GM04503 (cell line): ENCODE data around the gene SUN3.
A peak's percentile ranks its signal among the peaks of the same experiment; 100 is the strongest.
"Not testable (repeated sequence)": the region's sequence is repeated elsewhere in the genome, so short reads cannot be mapped to it uniquely, and the experiment has no call there.

ENCODE experiments used
- DNase-seq: peaks from one replicate; pipeline ENCODE4 v3.0.0-alpha.2; 2012; ENCODE audit warnings: low read depth

The SUN3 gene

DNA sequence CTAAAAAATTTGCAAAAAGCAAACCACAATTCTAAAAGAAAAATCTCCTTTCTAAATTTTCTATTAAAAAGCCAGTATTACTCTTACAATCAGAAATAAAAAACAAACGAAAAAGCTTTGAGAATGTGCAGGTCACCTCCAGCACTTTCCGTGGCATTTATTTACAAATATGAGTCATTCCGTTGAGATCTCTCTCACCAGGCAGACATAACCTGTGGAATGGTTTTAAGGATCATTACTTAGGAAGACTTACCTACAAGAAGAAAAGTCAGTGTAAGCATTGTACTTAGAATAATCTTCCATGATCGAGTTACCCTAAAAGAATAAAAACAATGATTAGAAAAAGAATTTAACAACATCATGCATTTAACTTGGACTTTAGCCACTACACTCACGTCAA lies 3.3 kb downstream of the SUN3 start:
- no peak for DNase-seq

DNA sequence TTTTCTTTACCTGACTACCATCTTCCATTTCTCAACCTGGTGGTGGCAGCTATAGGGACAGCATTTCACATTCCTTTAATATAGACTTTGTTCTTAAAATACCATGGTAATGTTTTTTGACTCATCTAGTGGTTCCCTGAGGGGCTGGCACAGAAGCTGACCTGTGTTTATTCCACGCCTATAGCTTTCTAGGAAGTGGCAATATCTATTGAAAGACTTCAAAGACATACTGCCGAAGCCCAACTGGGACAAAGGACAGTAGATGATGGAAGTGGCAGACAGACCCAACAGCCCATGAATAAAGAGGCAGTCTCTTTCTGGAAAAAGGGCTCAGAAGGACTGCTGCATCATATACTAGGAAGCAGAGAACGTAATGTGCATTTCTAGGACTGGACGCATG lies 11.2 kb downstream of the SUN3 start:
- no peak for DNase-seq

GRCh38 chr7:48016641-48017040 lies 12.3 kb downstream of the SUN3 start:
- DNase-seq = no peak

- no peak for DNase-seq
Measured at GRCh38 chr7:48011951-48012350, 17.0 kb downstream of the SUN3 start.

- no peak for DNase-seq
Measured at GRCh38 chr7:48011323-48011722, 17.6 kb downstream of the SUN3 start.

DNA sequence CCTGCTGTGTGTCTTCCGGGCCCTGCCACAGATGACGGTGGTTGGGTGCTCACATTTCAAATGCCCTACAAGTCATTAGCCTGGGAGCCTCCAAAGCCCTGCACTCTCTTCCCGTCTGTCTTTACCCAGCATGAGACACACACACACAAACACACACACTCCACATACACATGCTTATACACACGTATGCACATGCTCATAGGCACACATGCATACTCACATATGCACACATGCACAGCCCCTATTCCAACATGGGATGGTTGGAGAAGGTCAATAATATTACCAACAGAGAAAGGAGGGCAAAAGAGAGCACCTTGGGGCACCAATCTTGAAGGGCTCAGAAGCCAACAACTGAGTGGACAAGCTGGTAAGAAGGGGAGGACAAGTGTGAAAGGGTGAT lies 19.0 kb downstream of the SUN3 start:
- no peak for DNase-seq

DNA sequence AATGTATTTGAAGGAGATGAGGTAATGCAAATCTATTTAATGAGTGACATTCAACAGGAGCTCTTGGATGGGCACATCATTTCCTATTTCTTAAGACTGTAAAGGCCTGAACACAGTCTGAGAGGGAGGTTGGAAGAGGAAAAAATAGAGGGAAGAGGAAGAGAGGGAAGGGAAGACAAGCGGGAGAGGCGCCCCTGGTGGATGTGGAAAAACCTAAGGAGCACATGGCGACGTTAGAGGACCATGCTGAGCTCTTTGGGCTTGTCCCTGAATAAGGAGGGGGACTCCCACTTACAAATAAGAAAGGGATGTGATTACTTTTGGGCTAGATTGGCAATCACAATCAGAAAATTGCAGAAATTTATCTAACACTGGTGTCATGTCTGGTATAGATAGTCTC lies 19.6 kb downstream of the SUN3 start:
- DNase-seq = no peak

GRCh38 chr7:48006866-48007265 lies 22.0 kb downstream of the SUN3 start:
- DNase-seq = no peak

- DNase-seq = no peak
Measured at GRCh38 chr7:48004638-48005037, 24.3 kb downstream of the SUN3 start.

- no peak for DNase-seq
Measured at GRCh38 chr7:48004032-48004431, 24.9 kb downstream of the SUN3 start.

- DNase-seq = not testable (repeated sequence)
Measured at GRCh38 chr7:48000164-48000563, 28.7 kb downstream of the SUN3 start.

GRCh38 chr7:47999413-47999812 lies 29.5 kb downstream of the SUN3 start:
- DNase-seq = no peak

DNA sequence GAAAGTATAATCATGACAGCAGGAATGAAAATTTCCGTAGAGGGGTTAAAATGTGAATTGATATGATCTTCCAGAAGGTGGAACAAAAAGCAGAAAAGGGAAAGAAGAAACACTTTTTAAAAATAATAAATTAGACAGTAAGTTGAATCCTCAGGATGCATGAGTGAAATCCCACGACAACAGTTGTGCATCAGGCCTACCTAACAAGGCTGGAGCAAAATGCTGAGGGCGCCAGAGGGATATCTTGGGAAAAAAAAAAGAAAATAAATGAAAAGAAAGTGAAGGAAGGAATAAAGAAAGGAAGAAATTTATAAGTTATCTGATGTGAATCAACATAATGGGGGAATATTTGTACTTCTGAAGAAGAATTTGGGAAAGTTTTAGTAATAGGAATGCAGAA lies 36.5 kb downstream of the SUN3 start:
- DNase-seq = no peak

DNA sequence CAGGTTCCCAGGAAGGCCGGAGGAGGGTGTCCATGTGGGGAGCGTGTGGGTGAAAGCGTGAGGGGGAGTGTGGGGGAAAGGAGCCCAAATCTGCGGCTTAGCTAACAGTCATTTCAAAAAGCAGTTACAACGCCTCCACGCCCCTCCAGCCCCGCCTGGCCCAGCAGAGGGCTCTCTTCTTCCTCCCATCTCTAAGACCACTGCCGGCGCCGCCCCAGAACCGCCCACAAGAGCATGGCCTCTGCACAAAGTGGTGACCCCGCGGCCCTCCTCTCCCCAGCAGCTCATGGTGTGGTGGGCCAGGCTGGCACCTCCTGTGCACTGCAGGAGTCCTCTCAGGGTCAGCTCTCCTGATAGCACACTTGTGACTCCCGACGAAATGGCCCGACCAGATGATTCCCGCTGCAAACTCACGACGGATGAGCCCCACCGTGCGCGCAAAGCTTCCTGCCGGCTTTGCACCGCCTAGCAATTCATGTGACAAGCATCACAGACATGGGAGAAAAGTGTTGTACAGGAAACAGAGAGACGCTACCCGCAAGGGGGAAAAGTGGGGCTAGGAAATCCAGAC lies 37.1 kb downstream of the SUN3 start:
- peak; percentile 21 for DNase-seq

GRCh38 chr7:47991270-47991669 lies 37.6 kb downstream of the SUN3 start:
- no peak for DNase-seq

- DNase-seq = no peak
Measured at GRCh38 chr7:47990592-47990991, 38.3 kb downstream of the SUN3 start.

GRCh38 chr7:47989607-47990400 lies 39.1 kb downstream of the SUN3 start:
- DNase-seq = not testable (repeated sequence)

- DNase-seq = no peak
Measured at GRCh38 chr7:47988496-47989386, 40.2 kb downstream of the SUN3 start.

DNA sequence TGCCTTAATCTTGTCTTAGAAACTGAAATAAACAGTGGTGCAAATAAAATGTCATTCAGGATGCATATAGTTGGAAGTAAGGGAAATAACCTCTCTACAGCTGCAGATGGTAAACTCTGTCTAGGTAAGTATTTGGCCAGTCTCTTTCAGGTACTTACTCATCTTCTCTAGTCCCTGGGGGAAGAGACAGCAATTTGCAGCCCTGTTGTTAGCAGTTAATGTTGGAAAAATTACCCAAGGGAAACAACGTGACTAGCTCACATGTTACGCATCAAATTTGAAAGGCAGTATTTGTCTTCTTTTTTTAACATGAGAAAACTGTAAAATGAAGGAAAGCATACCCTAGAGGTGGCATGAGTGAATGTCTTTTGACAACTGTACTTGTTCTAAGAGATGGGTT lies 46.3 kb downstream of the SUN3 start:
- no peak for DNase-seq

DNA sequence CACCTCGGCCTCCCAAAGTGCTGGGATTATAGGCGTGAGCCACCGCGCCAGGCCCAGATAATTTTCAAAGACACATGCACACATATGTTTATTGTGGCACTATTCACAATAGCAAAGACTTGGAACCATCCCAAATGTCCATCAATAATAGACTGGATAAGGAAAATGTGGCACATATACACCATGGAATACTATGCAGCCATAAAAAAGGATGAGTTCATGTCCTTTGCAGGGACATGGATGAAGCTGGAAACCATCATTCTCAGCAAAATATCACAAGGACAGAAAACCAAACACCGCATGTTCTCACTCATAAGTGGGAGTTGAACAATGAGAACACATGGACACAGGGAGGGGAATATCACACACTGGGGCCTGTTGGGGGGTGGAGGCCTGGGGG lies 48.3 kb downstream of the SUN3 start:
- not testable (repeated sequence) for DNase-seq

- no peak for DNase-seq
Measured at GRCh38 chr7:47979832-47980181, 49.1 kb downstream of the SUN3 start.

GRCh38 chr7:47979145-47979831 lies 49.6 kb downstream of the SUN3 start, which contains the start of gene HUS1:
TSS of gene HUS1 (minus strand) at chr7:47979615. CDS start at chr7:47979519, 96 bp downstream.
- DNase-seq = peak; percentile 61
